GM06990 (cell line): ENCODE results near the gene FCHSD2.
"Not testable (repeated sequence)": the region's sequence is repeated elsewhere in the genome, so short reads cannot be mapped to it uniquely, and the experiment has no call there.

Experiments
- DNase-seq: peaks from one replicate; pipeline ENCODE4 v3.0.0-alpha.2; 2011; ENCODE audit not compliant: insufficient read length; ENCODE audit errors: extremely low read depth
- H3K27me3 ChIP-seq: replicated peaks from 2 replicates; pipeline ENCODE4 v1.6.0; 2011; ENCODE audit warnings: low read length; ENCODE audit not compliant: control insufficient read depth, insufficient read depth
- H3K36me3 ChIP-seq: 2 replicates; pipeline ENCODE4 v1.5.1; 2011; ENCODE audit warnings: low read length; ENCODE audit not compliant: control insufficient read depth, insufficient read depth
- H3K4me3 ChIP-seq: replicated peaks from 2 replicates; pipeline ENCODE4 v1.5.1; 2011; ENCODE audit warnings: low read depth, mild to moderate bottlenecking, control low read depth, low read length
- TF ChIP-seq, protein P1 (sequence below): IDR thresholded peaks from 2 replicates; pipeline ENCODE4 v1.5.1; 2011; ENCODE audit warnings: low read length, control low read depth, mild to moderate bottlenecking, inconsistent platforms; ENCODE audit not compliant: insufficient read depth, poor library complexity, severe bottlenecking

Gene FCHSD2

GRCh38 chr11:72981971-72982685 lies 160.0 kb downstream of the FCHSD2 start:
- H3K27me3 ChIP-seq, result no peaks in the 10 kb centered on the region
- peaks cover 7% of the 10 kb centered on the region for H3K36me3 ChIP-seq
- TF ChIP-seq, protein P1, sequence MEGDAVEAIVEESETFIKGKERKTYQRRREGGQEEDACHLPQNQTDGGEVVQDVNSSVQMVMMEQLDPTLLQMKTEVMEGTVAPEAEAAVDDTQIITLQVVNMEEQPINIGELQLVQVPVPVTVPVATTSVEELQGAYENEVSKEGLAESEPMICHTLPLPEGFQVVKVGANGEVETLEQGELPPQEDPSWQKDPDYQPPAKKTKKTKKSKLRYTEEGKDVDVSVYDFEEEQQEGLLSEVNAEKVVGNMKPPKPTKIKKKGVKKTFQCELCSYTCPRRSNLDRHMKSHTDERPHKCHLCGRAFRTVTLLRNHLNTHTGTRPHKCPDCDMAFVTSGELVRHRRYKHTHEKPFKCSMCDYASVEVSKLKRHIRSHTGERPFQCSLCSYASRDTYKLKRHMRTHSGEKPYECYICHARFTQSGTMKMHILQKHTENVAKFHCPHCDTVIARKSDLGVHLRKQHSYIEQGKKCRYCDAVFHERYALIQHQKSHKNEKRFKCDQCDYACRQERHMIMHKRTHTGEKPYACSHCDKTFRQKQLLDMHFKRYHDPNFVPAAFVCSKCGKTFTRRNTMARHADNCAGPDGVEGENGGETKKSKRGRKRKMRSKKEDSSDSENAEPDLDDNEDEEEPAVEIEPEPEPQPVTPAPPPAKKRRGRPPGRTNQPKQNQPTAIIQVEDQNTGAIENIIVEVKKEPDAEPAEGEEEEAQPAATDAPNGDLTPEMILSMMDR, result no peak
- no peak overlapping the region for H3K4me3 ChIP-seq
- DNase-seq, result no peak

DNA sequence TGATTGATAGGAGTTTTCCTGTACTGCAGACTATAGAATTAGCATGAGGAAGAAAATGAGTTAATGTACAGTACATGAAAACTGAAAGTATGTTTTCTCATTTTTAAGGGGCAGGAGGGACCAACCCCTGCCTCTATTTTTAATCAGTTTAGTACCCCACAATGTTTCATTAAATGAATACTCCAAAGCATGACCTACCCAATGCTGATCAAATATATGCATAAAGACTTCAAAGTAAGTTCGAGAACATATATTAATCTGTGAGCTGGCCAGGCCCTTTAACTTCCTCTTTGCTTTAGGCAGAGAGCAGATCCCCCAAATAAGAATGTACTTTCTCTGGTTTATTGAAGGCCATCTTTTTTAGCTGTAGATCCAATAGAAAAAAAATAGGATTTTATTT lies 161.0 kb downstream of the FCHSD2 start:
- H3K4me3 ChIP-seq, result no peak overlapping the region
- peaks cover 7% of the 10 kb centered on the region for H3K36me3 ChIP-seq

GRCh38 chr11:72977782-72978181 lies 164.3 kb downstream of the FCHSD2 start:
- not testable (repeated sequence) for DNase-seq, H3K4me3 ChIP-seq, H3K36me3 ChIP-seq, H3K27me3 ChIP-seq

More for the DNA sequence above, 161.0 kb downstream of the FCHSD2 start:
- TF ChIP-seq, protein P1, result no peak
- H3K27me3 ChIP-seq, result no peaks in the 10 kb centered on the region
- DNase-seq, result no peak

- H3K27me3 ChIP-seq, DNase-seq, H3K36me3 ChIP-seq, H3K4me3 ChIP-seq: not testable (repeated sequence)
Measured at GRCh38 chr11:72976522-72976892, 165.6 kb downstream of the FCHSD2 start.

GRCh38 chr11:72975778-72976521 lies 166.2 kb downstream of the FCHSD2 start:
- no peaks in the 10 kb centered on the region for H3K27me3 ChIP-seq
- peaks cover 3% of the 10 kb centered on the region for H3K36me3 ChIP-seq
- peak; percentile 33 for DNase-seq
- TF ChIP-seq, protein P1, result no peak
- no peak overlapping the region for H3K4me3 ChIP-seq

DNA sequence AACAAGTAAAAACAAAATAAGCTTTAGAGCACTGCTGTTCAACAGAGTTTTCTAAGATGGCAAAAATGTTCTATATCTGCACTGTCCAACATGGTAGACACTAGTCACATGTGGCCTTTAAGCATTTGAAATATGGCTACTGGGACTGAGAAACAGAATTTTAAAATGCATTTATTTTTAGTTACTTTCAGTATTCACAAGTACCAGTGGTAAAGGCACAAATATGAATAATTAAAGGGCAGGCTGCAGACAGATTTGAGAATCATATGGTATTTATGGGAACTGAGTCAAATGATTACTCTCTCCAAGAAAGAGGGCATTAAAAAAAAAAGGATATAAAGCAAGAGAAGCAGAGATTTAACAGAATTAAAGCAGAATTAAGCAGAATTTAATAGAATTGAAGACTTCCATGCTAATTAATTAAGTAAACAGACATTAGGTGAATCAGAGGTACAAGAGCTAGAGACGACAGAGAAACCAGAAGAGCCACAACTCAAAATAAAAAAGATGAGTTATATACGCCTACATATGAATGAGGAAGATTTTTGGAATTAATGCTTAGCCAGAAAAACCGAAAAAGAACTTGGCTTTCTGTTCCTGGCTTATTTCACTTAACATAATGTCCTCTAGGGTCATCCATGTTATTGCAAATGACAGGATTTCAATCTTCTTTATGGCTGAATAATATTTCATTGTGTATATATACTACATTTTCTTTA lies 167.5 kb downstream of the FCHSD2 start:
- H3K27me3 ChIP-seq, result no peaks in the 10 kb centered on the region
- peak; percentile 45 for DNase-seq
- peaks cover 3% of the 10 kb centered on the region for H3K36me3 ChIP-seq
- no peak overlapping the region for H3K4me3 ChIP-seq
- TF ChIP-seq, protein P1, result no peak
